Hepatic stellate cell (primary cell): ENCODE results near the gene MACROD1.
"Not testable (repeated sequence)": the region's sequence is repeated elsewhere in the genome, so short reads cannot be mapped to it uniquely, and the experiment has no call there.

Experiments used
- DNase-seq: peaks from one replicate; pipeline ENCODE4 v3.0.0; 2011; ENCODE audit warnings: low spot score

Gene MACROD1

GRCh38 chr11:63997801-63998337 lies 168.0 kb downstream of the MACROD1 start:
- DNase-seq: no peak

- no peak for DNase-seq
Measured at GRCh38 chr11:63997104-63997700, 168.7 kb downstream of the MACROD1 start.

GRCh38 chr11:63996512-63996911 lies 169.4 kb downstream of the MACROD1 start:
- DNase-seq: no peak

GRCh38 chr11:63993993-63994392 lies 171.9 kb downstream of the MACROD1 start:
- no peak for DNase-seq

- DNase-seq: no peak
Measured at GRCh38 chr11:63993100-63993499, 172.8 kb downstream of the MACROD1 start.

GRCh38 chr11:63991558-63991957 lies 174.4 kb downstream of the MACROD1 start:
- no peak for DNase-seq

GRCh38 chr11:63986932-63987513 lies 178.9 kb downstream of the MACROD1 start:
- no peak for DNase-seq

- DNase-seq: peak; percentile 97
Measured at GRCh38 chr11:63986156-63986931, 179.6 kb downstream of the MACROD1 start, which contains the start of gene OTUB1. OTUB1 (plus strand) TSS chr11:63986438; CDS start chr11:63986457, 19 bp downstream.

GRCh38 chr11:63985812-63986155 lies 180.1 kb downstream of the MACROD1 start:
- DNase-seq: no peak

GRCh38 chr11:63979426-63979825 lies 186.5 kb downstream of the MACROD1 start:
- DNase-seq: no peak

GRCh38 chr11:63978551-63979239 lies 187.2 kb downstream of the MACROD1 start:
- DNase-seq: no peak

- peak; percentile 99 for DNase-seq
Measured at GRCh38 chr11:63974259-63975143, 191.4 kb downstream of the MACROD1 start, which contains the start of gene COX8A. COX8A (plus strand) TSS chr11:63974620; CDS start chr11:63974681, 61 bp downstream.

GRCh38 chr11:63973912-63974258 lies 192.0 kb downstream of the MACROD1 start:
- DNase-seq: not testable (repeated sequence)

GRCh38 chr11:63970902-63971301 lies 195.0 kb downstream of the MACROD1 start:
- DNase-seq: no peak

GRCh38 chr11:63969461-63969860 lies 196.5 kb downstream of the MACROD1 start:
- DNase-seq: no peak

- DNase-seq: no peak
Measured at GRCh38 chr11:63966444-63966843, 199.5 kb downstream of the MACROD1 start.

GRCh38 chr11:63963895-63964294 lies 202.0 kb downstream of the MACROD1 start:
- DNase-seq: not testable (repeated sequence)

GRCh38 chr11:63961608-63962412 lies 204.1 kb downstream of the MACROD1 start:
- peak; percentile 75 for DNase-seq

- no peak for DNase-seq
Measured at GRCh38 chr11:63958008-63958407, 207.9 kb downstream of the MACROD1 start.

- DNase-seq: no peak
Measured at GRCh38 chr11:63952570-63952969, 213.3 kb downstream of the MACROD1 start.
